ENCODE results near the gene ITGB7. TPM values are rescaled to one million over a fixed set of nuclear protein-coding genes. Genes with fewer than 3 reads are reported as not detected.
A peak's percentile ranks its signal among the peaks of the same experiment; 100 is the strongest.

Gene ITGB7
- total and polyA plus RNA-seq, 9 of the 15 experiments (the other 6 are each of a cell fraction or from before 2014, with no cell fraction given): 0.06 to 2.0 (median 0.67) TPM

- ATAC-seq (no peak), FAIRE-seq (no peak), DNase-seq (ENCODE audit: extremely low read depth in 1 of 4, low spot score in 3 of 4) (no peak)
- Histone ChIP-seq H3K36me3 (ENCODE audit: control insufficient read depth, insufficient read depth, low read length) (no peaks in the 10 kb centered on the region), H3K27me3 (ENCODE audit: control insufficient read depth in 2 of 2, insufficient read depth in 2 of 2, low read length in 2 of 2) (no peaks in the 10 kb centered on the region), H4K20me1 (replicated peaks; ENCODE audit: control insufficient read depth, insufficient read depth, low read length) (no peaks in the 10 kb centered on the region; the same call in 1 of the 2 replicates), H3K4me2 (ENCODE audit: insufficient read depth, low read length) (no peak overlapping the region), H3K4me1 (replicated peaks in 1 of 2; ENCODE audit: control insufficient read depth in 2 of 2, insufficient read depth in 2 of 2, low read length in 2 of 2) (peaks cover 31 to 51% of the 10 kb centered on the region in 2 experiments), H3K9ac (ENCODE audit: insufficient read depth in 1 of 2, low read depth in 2 of 2, low read length in 2 of 2) (peak overlapping the region in 1 of 2 experiments; percentile 59; a peak in 2 of 4 replicates), H3K9me1 (ENCODE audit: control insufficient read depth, insufficient read depth, low read length) (no peaks in the 10 kb centered on the region), H3K79me2 (ENCODE audit: control insufficient read depth, insufficient read depth, low read length) (no peaks in the 10 kb centered on the region), H2AFZ (ENCODE audit: low read depth, low read length) (0 out of 2 replicates have a peak overlapping the region, but pooled peaks have one; percentile 34), H3K27ac (ENCODE audit: extremely low read depth, low read depth, low read length) (no peak overlapping the region), H3K4me3 (no peak overlapping the region), H3K9me3 (replicated peaks; ENCODE audit: control insufficient read depth, insufficient read depth, low read depth, low read length) (no peaks in the 10 kb centered on the region)
- POLR2A ChIA-PET: interaction anchor here (0.6 kb wide), 1 partner anchor 73 kb away, joined by 3 read pairs; no protein-coding TSS in a partner anchor
- CTCF ChIA-PET (ENCODE audit: low intra/inter-chr PET ratio): interaction anchor here (1.1 kb wide), 1 partner anchor 10 kb away, joined by 3 read pairs; no protein-coding TSS in a partner anchor
- in situ Hi-C loops (cut with MboI) (no loop called here), intact Hi-C loops (cut with micrococcal nuclease) (no loop called here)
- no TSS peak for BruUV-seq (replicated peaks)
- 61% methylated on average over 10 of the region's 10 CpGs for WGBS (ENCODE audit: insufficient coverage, low coverage, missing lambda C conversion rate)
- TF ChIP-seq ARNT (IDR thresholded peaks at IDR 0.05) (no peak), ZNF589 (CRISPR knock-in tag; IDR thresholded peaks at IDR 0.05; ENCODE audit: low read depth) (no peak), NCOR1 (IDR thresholded peaks at IDR 0.05) (no peak), POLR2G (IDR thresholded peaks at IDR 0.05; ENCODE audit: low read depth, low read length) (no peak), ZSCAN32 (CRISPR knock-in tag; IDR thresholded peaks at IDR 0.05) (no peak), NFRKB (IDR thresholded peaks at IDR 0.05; ENCODE audit: low read depth) (no peak), ATF6 (CRISPR knock-in tag; IDR thresholded peaks at IDR 0.05) (no peak), MITF (IDR thresholded peaks at IDR 0.05) (no peak), ZNF785 (CRISPR knock-in tag; IDR thresholded peaks at IDR 0.05) (no peak), SMAD3 (CRISPR knock-in tag; conservative IDR thresholded peaks at IDR 0.05) (no peak), CREM (IDR thresholded peaks at IDR 0.05; ENCODE audit: low read depth) (no peak), MYNN (IDR thresholded peaks at IDR 0.05) (no peak), MYNN (CRISPR knock-in tag; IDR thresholded peaks at IDR 0.05) (no peak)
Measured at GRCh38 chr12:53224897-53225634, 18.0 kb upstream of the ITGB7 start.
